ENCODE measurements around the gene TNS2.

TNS2 gene

GRCh38 chr12:53062977-53063707 is 13.3 kb downstream of the TNS2 start:
- Histone ChIP-seq H3K36me3 (ENCODE audit: insufficient read depth, low read length) (peaks cover 24% of the 10 kb centered on the region), H3K4me1 (ENCODE audit: insufficient read depth, low read length) (no peaks in the 10 kb centered on the region), H3K9ac (ENCODE audit: low read depth, low read length) (no peak overlapping the region), H3K4me3 (ENCODE audit: low read depth in 1 of 2, low read length in 2 of 2) (no peak overlapping the region), H3K4me2 (ENCODE audit: insufficient read depth, low read length) (no peak overlapping the region), H3K79me2 (ENCODE audit: insufficient read depth, low read length) (no peaks in the 10 kb centered on the region), H3K9me3 (ENCODE audit: insufficient read depth, low read length, severe bottlenecking) (no peaks in the 10 kb centered on the region), H4K20me1 (ENCODE audit: insufficient read depth, low read length) (no peaks in the 10 kb centered on the region), H3K27me3 (ENCODE audit: insufficient read depth, low read length, poor library complexity) (no peaks in the 10 kb centered on the region), H2AFZ (ENCODE audit: low read depth, low read length) (no peak overlapping the region), H3K27ac (ENCODE audit: low read length) (no peak overlapping the region)
- no peak for ATAC-seq (ENCODE audit: insufficient read depth, low read depth)
- TF ChIP-seq EZH2 (IDR thresholded peaks at IDR 0.05; ENCODE audit: borderline replicate concordance, low read depth, low read length, severe bottlenecking) (no peak), CTCF (IDR thresholded peaks at IDR 0.05; ENCODE audit: borderline replicate concordance, extremely low read depth, low read length, poor library complexity, severe bottlenecking) (no peak)
- DNase-seq = no peak

GRCh38 chr12:53063708-53064612 is 14.1 kb downstream of the TNS2 start:
- Histone ChIP-seq H3K4me2 (ENCODE audit: insufficient read depth, low read length) (no peak overlapping the region), H3K79me2 (ENCODE audit: insufficient read depth, low read length) (no peaks in the 10 kb centered on the region), H3K4me1 (ENCODE audit: insufficient read depth, low read length) (no peaks in the 10 kb centered on the region), H4K20me1 (ENCODE audit: insufficient read depth, low read length) (no peaks in the 10 kb centered on the region), H3K36me3 (ENCODE audit: insufficient read depth, low read length) (peaks cover 24% of the 10 kb centered on the region), H3K9me3 (ENCODE audit: insufficient read depth, low read length, severe bottlenecking) (no peaks in the 10 kb centered on the region), H3K27ac (ENCODE audit: low read length) (no peak overlapping the region), H3K9ac (ENCODE audit: low read depth, low read length) (no peak overlapping the region), H3K4me3 (ENCODE audit: low read depth in 1 of 2, low read length in 2 of 2) (no peak overlapping the region), H3K27me3 (ENCODE audit: insufficient read depth, low read length, poor library complexity) (no peaks in the 10 kb centered on the region), H2AFZ (ENCODE audit: low read depth, low read length) (no peak overlapping the region)
- ATAC-seq (ENCODE audit: insufficient read depth, low read depth) = no peak
- no peak for DNase-seq
- TF ChIP-seq EZH2 (IDR thresholded peaks at IDR 0.05; ENCODE audit: borderline replicate concordance, low read depth, low read length, severe bottlenecking) = no peak
- no peak for TF ChIP-seq CTCF (IDR thresholded peaks at IDR 0.05; ENCODE audit: borderline replicate concordance, extremely low read depth, low read length, poor library complexity, severe bottlenecking)

- Histone ChIP-seq H3K4me2 (ENCODE audit: insufficient read depth, low read length) (no peak overlapping the region), H3K9ac (ENCODE audit: low read depth, low read length) (no peak overlapping the region), H3K4me3 (ENCODE audit: low read depth in 1 of 2, low read length in 2 of 2) (no peak overlapping the region), H3K27ac (ENCODE audit: low read length) (no peak overlapping the region), H3K9me3 (ENCODE audit: insufficient read depth, low read length, severe bottlenecking) (no peaks in the 10 kb centered on the region), H2AFZ (ENCODE audit: low read depth, low read length) (no peak overlapping the region), H4K20me1 (ENCODE audit: insufficient read depth, low read length) (peaks cover 4% of the 10 kb centered on the region; the same call in 1 of the 2 replicates), H3K36me3 (ENCODE audit: insufficient read depth, low read length) (peaks cover 27% of the 10 kb centered on the region), H3K27me3 (ENCODE audit: insufficient read depth, low read length, poor library complexity) (no peaks in the 10 kb centered on the region), H3K4me1 (ENCODE audit: insufficient read depth, low read length) (no peaks in the 10 kb centered on the region), H3K79me2 (ENCODE audit: insufficient read depth, low read length) (no peaks in the 10 kb centered on the region)
- no peak for ATAC-seq (ENCODE audit: insufficient read depth, low read depth)
- no peak for DNase-seq
- no peak for TF ChIP-seq CTCF (IDR thresholded peaks at IDR 0.05; ENCODE audit: borderline replicate concordance, extremely low read depth, low read length, poor library complexity, severe bottlenecking)
- no peak for TF ChIP-seq EZH2 (IDR thresholded peaks at IDR 0.05; ENCODE audit: borderline replicate concordance, low read depth, low read length, severe bottlenecking)
Observed at GRCh38 chr12:53064613-53065436, 15.0 kb downstream of the TNS2 start.

Data from DND-41 (cell line).